Activated T-helper 1 cell treated with anti-CD3 and anti-CD28 coated beads, Interleukin-12 subunit alpha, Interleukin-12 subunit beta, Interleukin-2, Interleukin-4 antibody, amounts not matched to agents 30 ng/mL and 10 ng/mL and 1 ng/mL, durations not matched to agents 14 hours and 24 hours and 36 hours (primary cell): ENCODE results near the gene ADAP1. TPM values are rescaled to one million over a fixed set of nuclear protein-coding genes. Genes with fewer than 3 reads are reported as not detected.
"Not testable (repeated sequence)": the region's sequence is repeated elsewhere in the genome, so short reads cannot be mapped to it uniquely, and the experiment has no call there.

Experiments used
- DNase-seq: peaks from one replicate; pipeline ENCODE4 v3.0.0; 2021; ENCODE audit warnings: low spot score
- H3K27ac Mint-ChIP-seq: one replicate; pipeline ENCODE4 v1.8.0; 2021; ENCODE audit warnings: mild to moderate bottlenecking, mixed read lengths
- H3K27me3 Mint-ChIP-seq: one replicate; pipeline ENCODE4 v1.8.0; 2022; ENCODE audit warnings: mild to moderate bottlenecking, moderate library complexity, mixed read lengths; ENCODE audit not compliant: insufficient read depth
- H3K36me3 Mint-ChIP-seq: one replicate; pipeline ENCODE4 v1.8.0; 2021; ENCODE audit warnings: low read depth, mixed read lengths
- H3K4me1 Mint-ChIP-seq: one replicate; pipeline ENCODE4 v1.8.0; 2021; ENCODE audit warnings: low read depth, mixed read lengths
- H3K4me3 Mint-ChIP-seq: one replicate; pipeline ENCODE4 v1.8.0; 2021; ENCODE audit warnings: mild to moderate bottlenecking, moderate library complexity, mixed read lengths
- H3K9me3 Mint-ChIP-seq: one replicate; pipeline ENCODE4 v1.8.0; 2021; ENCODE audit warnings: mixed read lengths
- intact Hi-C: fragments of 100-400 bp; cut with micrococcal nuclease; formaldehyde crosslinking; loops from one replicate; pipeline ENCODE4 v1.15.1; 2024
- total RNA-seq: library from RNA; stranded (reverse); gene quantifications from 2 replicates; pipeline ENCODE4 v1.2.3, GENCODE V29; 2022

The ADAP1 gene
- total RNA-seq, 1 donor from 2014 or later, result 80.9 TPM

- peaks cover 16% of the 10 kb centered on the region for H3K4me1 Mint-ChIP-seq
- H3K36me3 Mint-ChIP-seq, result peaks cover 19% of the 10 kb centered on the region
- no peaks in the 10 kb centered on the region for H3K27me3 Mint-ChIP-seq
- intact Hi-C loops, result loop anchor here (1.0 to 10.0 kb wide), 8 partner anchors 46 to 698 kb away; partner anchors contain the start of genes DNAAF5, GPR146, MICALL2 and PSMG3
- no peak for DNase-seq
- peak overlapping the region; percentile 93 for H3K4me3 Mint-ChIP-seq
- peak overlapping the region; percentile 92 for H3K27ac Mint-ChIP-seq
- no peaks in the 10 kb centered on the region for H3K9me3 Mint-ChIP-seq
Measured at GRCh38 chr7:876972-877311, 77.5 kb downstream of the ADAP1 start.

- peaks cover 16% of the 10 kb centered on the region for H3K4me1 Mint-ChIP-seq
- H3K27me3 Mint-ChIP-seq, result no peaks in the 10 kb centered on the region
- intact Hi-C loops, result loop anchor here (1.0 to 10.0 kb wide), 8 partner anchors 46 to 698 kb away; partner anchors contain the start of genes DNAAF5, GPR146, MICALL2 and PSMG3
- H3K36me3 Mint-ChIP-seq, result peaks cover 19% of the 10 kb centered on the region
- peak within 1 kb of the TSS; percentile 93 for H3K4me3 Mint-ChIP-seq
- peak within 1 kb of the TSS; percentile 92 for H3K27ac Mint-ChIP-seq
- H3K9me3 Mint-ChIP-seq, result no peaks in the 10 kb centered on the region
- DNase-seq, result peak; percentile 98
Measured at GRCh38 chr7:876077-876971, 78.2 kb downstream of the ADAP1 start, which contains the start of gene GET4. Gene GET4, plus strand, starts transcription at chr7:876554. Its CDS starts 92 bp downstream, at chr7:876646.

- peaks cover 16% of the 10 kb centered on the region for H3K4me1 Mint-ChIP-seq
- intact Hi-C loops, result loop anchor here (1.0 to 10.0 kb wide), 8 partner anchors 47 to 699 kb away; partner anchors contain the start of genes DNAAF5, GPR146, MICALL2 and PSMG3
- H3K27ac Mint-ChIP-seq, result no peak overlapping the region
- peaks cover 21% of the 10 kb centered on the region for H3K36me3 Mint-ChIP-seq
- H3K27me3 Mint-ChIP-seq, result no peaks in the 10 kb centered on the region
- H3K9me3 Mint-ChIP-seq, result no peaks in the 10 kb centered on the region
- no peak overlapping the region for H3K4me3 Mint-ChIP-seq
- no peak for DNase-seq
Measured at GRCh38 chr7:875476-876076, 78.9 kb downstream of the ADAP1 start.

GRCh38 chr7:875051-875450 is 79.4 kb downstream of the ADAP1 start:
- H3K36me3 Mint-ChIP-seq, result peaks cover 22% of the 10 kb centered on the region
- no peak for DNase-seq
- H3K4me1 Mint-ChIP-seq, result peaks cover 16% of the 10 kb centered on the region
- H3K27ac Mint-ChIP-seq, result no peak overlapping the region
- H3K4me3 Mint-ChIP-seq, result no peak overlapping the region
- no peaks in the 10 kb centered on the region for H3K9me3 Mint-ChIP-seq
- intact Hi-C loops, result loop anchor here (5.0 to 10.0 kb wide), 4 partner anchors 262 to 700 kb away; partner anchors contain the start of genes MICALL2 and PSMG3
- H3K27me3 Mint-ChIP-seq, result no peaks in the 10 kb centered on the region

GRCh38 chr7:874031-874749 is 80.3 kb downstream of the ADAP1 start:
- H3K27ac Mint-ChIP-seq, result peak overlapping the region; percentile 34
- no peak for DNase-seq
- intact Hi-C loops, result loop anchor here (10.0 kb wide), 2 partner anchors 349 to 701 kb away; partner anchors contain the start of gene PSMG3
- peaks cover 25% of the 10 kb centered on the region for H3K36me3 Mint-ChIP-seq
- no peaks in the 10 kb centered on the region for H3K9me3 Mint-ChIP-seq
- H3K27me3 Mint-ChIP-seq, result no peaks in the 10 kb centered on the region
- H3K4me1 Mint-ChIP-seq, result peaks cover 16% of the 10 kb centered on the region
- no peak overlapping the region for H3K4me3 Mint-ChIP-seq

- intact Hi-C loops, result loop anchor here (1.0 to 10.0 kb wide), 6 partner anchors 41 to 701 kb away; partner anchors contain the start of genes PSMG3 and SUN1
- Mint-ChIP-seq H3K27me3 (no peaks in the 10 kb centered on the region), H3K9me3 (no peaks in the 10 kb centered on the region), H3K4me3 (peak overlapping the region; percentile 51), H3K4me1 (peaks cover 16% of the 10 kb centered on the region), H3K36me3 (peaks cover 26% of the 10 kb centered on the region), H3K27ac (peak overlapping the region; percentile 75)
- peak; percentile 68 for DNase-seq
Measured at GRCh38 chr7:873367-874002, 81.0 kb downstream of the ADAP1 start.

GRCh38 chr7:872685-873084 is 81.8 kb downstream of the ADAP1 start:
- DNase-seq, H3K9me3 Mint-ChIP-seq, H3K27me3 Mint-ChIP-seq, H3K27ac Mint-ChIP-seq, H3K4me3 Mint-ChIP-seq: not testable (repeated sequence)
- intact Hi-C loops, result loop anchor here (1.0 to 10.0 kb wide), 6 partner anchors 40 to 702 kb away; partner anchors contain the start of genes PSMG3 and SUN1
- Mint-ChIP-seq H3K4me1 (peaks cover 11% of the 10 kb centered on the region), H3K36me3 (peaks cover 24% of the 10 kb centered on the region)

GRCh38 chr7:871900-872537 is 82.5 kb downstream of the ADAP1 start:
- no peak for DNase-seq
- H3K9me3 Mint-ChIP-seq, result no peaks in the 10 kb centered on the region
- H3K36me3 Mint-ChIP-seq, result peaks cover 26% of the 10 kb centered on the region
- H3K27ac Mint-ChIP-seq, result no peak overlapping the region
- no peaks in the 10 kb centered on the region for H3K27me3 Mint-ChIP-seq
- intact Hi-C loops, result loop anchor here (10.0 kb wide), 2 partner anchors 347 to 703 kb away; partner anchors contain the start of gene PSMG3
- H3K4me3 Mint-ChIP-seq, result no peak overlapping the region
- H3K4me1 Mint-ChIP-seq, result peaks cover 11% of the 10 kb centered on the region

- no peak for DNase-seq
- intact Hi-C loops, result no loop called here
- Mint-ChIP-seq H3K4me3 (no peak overlapping the region), H3K27me3 (no peaks in the 10 kb centered on the region), H3K4me1 (peaks cover 11% of the 10 kb centered on the region), H3K27ac (no peak overlapping the region), H3K9me3 (no peaks in the 10 kb centered on the region), H3K36me3 (peaks cover 34% of the 10 kb centered on the region)
Measured at GRCh38 chr7:869348-869747, 85.1 kb downstream of the ADAP1 start.

GRCh38 chr7:868189-868486 is 86.3 kb downstream of the ADAP1 start:
- no peaks in the 10 kb centered on the region for H3K27me3 Mint-ChIP-seq
- H3K9me3 Mint-ChIP-seq, result no peaks in the 10 kb centered on the region
- no peak for DNase-seq
- H3K36me3 Mint-ChIP-seq, result peaks cover 27% of the 10 kb centered on the region
- peaks cover 2% of the 10 kb centered on the region for H3K4me1 Mint-ChIP-seq
- no peak overlapping the region for H3K27ac Mint-ChIP-seq
- H3K4me3 Mint-ChIP-seq, result no peak overlapping the region
- intact Hi-C loops, result no loop called here

GRCh38 chr7:867406-868188 is 86.9 kb downstream of the ADAP1 start:
- Mint-ChIP-seq H3K9me3 (no peaks in the 10 kb centered on the region), H3K4me3 (no peak overlapping the region), H3K27me3 (no peaks in the 10 kb centered on the region), H3K36me3 (peaks cover 26% of the 10 kb centered on the region), H3K27ac (no peak overlapping the region), H3K4me1 (no peaks in the 10 kb centered on the region)
- no peak for DNase-seq
- intact Hi-C loops, result no loop called here
